HepG2 (cell line): ENCODE data around the gene TMEM198. TPM values are rescaled to one million over a fixed set of nuclear protein-coding genes. Genes with fewer than 3 reads are reported as not detected.

Experiments
- ATAD3A ChIP-seq: sonication (generic); formaldehyde crosslinking; IDR thresholded peaks from 2 replicates; pipeline ENCODE4 v1.4.0; 2020; ENCODE audit warnings: missing genetic modification reagents
- CBFB ChIP-seq: sonication (generic); formaldehyde crosslinking; IDR thresholded peaks from 2 replicates; pipeline ENCODE4 v1.4.0; 2020; ENCODE audit warnings: missing genetic modification reagents
- CREB3 ChIP-seq: sonication (generic); formaldehyde crosslinking; IDR thresholded peaks from 2 replicates; pipeline ENCODE4 v1.5.0; 2020; ENCODE audit warnings: missing genetic modification reagents
- FOXC1 ChIP-seq: sonication (generic); formaldehyde crosslinking; IDR thresholded peaks from 2 replicates; pipeline ENCODE4 v1.8.0; 2022; ENCODE audit warnings: mild to moderate bottlenecking, missing genetic modification reagents, borderline replicate concordance
- FOXP1 ChIP-seq, 2 experiments: fragments of 450-650 bp in 1 of 2; IDR thresholded peaks; 2 replicates each; pipeline ENCODE4 v1.6.1; 2017 to 2018; ENCODE audit warnings: antibody characterized with exemption in 1 of 2
- HNRNPL ChIP-seq: fragments of 200-400 bp; formaldehyde crosslinking; IDR thresholded peaks from 2 replicates; pipeline ENCODE4 v1.6.1; 2017; ENCODE audit warnings: mild to moderate bottlenecking, low read depth, low read length
- KLF11 ChIP-seq: IDR thresholded peaks from 2 replicates; pipeline ENCODE4 v1.6.1; 2016; ENCODE audit warnings: missing compliant biosample characterization
- KLF6 ChIP-seq: IDR thresholded peaks from 2 replicates; pipeline ENCODE4 v1.8.0; 2016; ENCODE audit warnings: missing biosample characterization, missing genetic modification reagents
- MEIS1 ChIP-seq: sonication (generic); formaldehyde crosslinking; IDR thresholded peaks from 2 replicates; pipeline ENCODE4 v1.9.0; 2021; ENCODE audit warnings: mild to moderate bottlenecking, missing genetic modification reagents, moderate library complexity, borderline replicate concordance
- MTF2 ChIP-seq: sonication (generic); formaldehyde crosslinking; IDR thresholded peaks from 2 replicates; pipeline ENCODE4 v1.5.0; 2020; ENCODE audit warnings: missing genetic modification reagents, borderline replicate concordance
- PRMT3 ChIP-seq: sonication (generic); formaldehyde crosslinking; IDR thresholded peaks from 2 replicates; pipeline ENCODE4 v1.8.1; 2022; ENCODE audit warnings: low read depth, mild to moderate bottlenecking, moderate library complexity, missing genetic modification reagents, borderline replicate concordance
- RNF219 ChIP-seq: sonication (generic); formaldehyde crosslinking; IDR thresholded peaks from 2 replicates; pipeline ENCODE4 v1.5.0; 2020; ENCODE audit warnings: mild to moderate bottlenecking, missing genetic modification reagents
- RXRB ChIP-seq: IDR thresholded peaks from 2 replicates; pipeline ENCODE4 v1.6.1; 2016; ENCODE audit warnings: borderline replicate concordance, missing genetic modification reagents, missing compliant biosample characterization
- SMAD3 ChIP-seq: sonication (generic); formaldehyde crosslinking; IDR thresholded peaks from 2 replicates; pipeline ENCODE4 v1.4.0; 2020; ENCODE audit warnings: missing genetic modification reagents
- SP2 ChIP-seq: sonication (generic); formaldehyde crosslinking; IDR thresholded peaks from 2 replicates; pipeline ENCODE4 v1.5.1; 2020; ENCODE audit warnings: mild to moderate bottlenecking, missing genetic modification reagents
- THAP11 ChIP-seq: IDR thresholded peaks from 2 replicates; pipeline ENCODE4 v1.6.1; 2016; ENCODE audit warnings: missing biosample characterization, missing genetic modification reagents
- ZNF121 ChIP-seq: sonication (generic); formaldehyde crosslinking; IDR thresholded peaks from 2 replicates; pipeline ENCODE4 v1.5.0; 2020; ENCODE audit warnings: mild to moderate bottlenecking, missing genetic modification reagents
- ZNF451 ChIP-seq: sonication (generic); formaldehyde crosslinking; IDR thresholded peaks from 2 replicates; pipeline ENCODE4 v1.5.0; 2020; ENCODE audit warnings: mild to moderate bottlenecking, missing genetic modification reagents
- ZSCAN12 ChIP-seq: sonication (generic); formaldehyde crosslinking; IDR thresholded peaks from 2 replicates; pipeline ENCODE4 v1.9.0; 2021; ENCODE audit warnings: mild to moderate bottlenecking, missing genetic modification reagents
- ZSCAN9 ChIP-seq: IDR thresholded peaks from 2 replicates; pipeline ENCODE4 v1.6.1; 2016; ENCODE audit warnings: borderline replicate concordance
- polyA plus RNA-seq, 8 experiments: library from polyadenylated mRNA; depleted of rRNA in 3 of 8; stranded (reverse) in 7 of 8; unstranded in 1 of 8; fragments of >200 nt; fragmentation: Illumina TruSeq in 4 of 8; extraction: Trizol in 4 of 8; gene quantifications; 2 replicates each; pipeline versions ENCODE4 v1.2.1 to v1.2.3, GENCODE V29; 2011 to 2016; ENCODE audit warnings: low read depth in 4 of 8, missing spikeins in 1 of 8, mixed read lengths in 1 of 8; ENCODE audit not compliant: insufficient read depth in 1 of 8
- total RNA-seq, 5 experiments: library from RNA; depleted of rRNA; stranded (reverse); fragments of >200 nt; fragmentation: Illumina TruSeq; extraction: Trizol; gene quantifications; 2 replicates each; pipeline ENCODE4 v1.2.3, GENCODE V29; 2016; ENCODE audit warnings: low read depth in 1 of 5
- TF ChIP-seq, protein P1 (sequence below): sonication (generic); formaldehyde crosslinking; conservative IDR thresholded peaks from 2 replicates; pipeline ENCODE4 v1.4.0; 2020; ENCODE audit warnings: missing genetic modification reagents
- TF ChIP-seq, protein P2 (sequence below): sonication (generic); formaldehyde crosslinking; conservative IDR thresholded peaks from 2 replicates; pipeline ENCODE4 v1.8.0; 2022; ENCODE audit warnings: mild to moderate bottlenecking, moderate library complexity, missing genetic modification reagents
- TF ChIP-seq, protein P3 (sequence below): sonication (generic); formaldehyde crosslinking; IDR thresholded peaks from 2 replicates; pipeline ENCODE4 v1.4.0; 2020; ENCODE audit warnings: mild to moderate bottlenecking, missing genetic modification reagents

Gene TMEM198
- total and polyA plus RNA-seq, 2 of the 13 experiments (the other 11 are each of a cell fraction or from before 2014, with no cell fraction given), result 17.3 to 23.5 TPM

GRCh38 chr2:219497495-219498279, 46.1 kb upstream of the TMEM198 start (continued):
- TF ChIP-seq THAP11 (CRISPR knock-in tag) (no peak), ZNF121 (no peak), ZNF451 (CRISPR knock-in tag) (peak; percentile 84; the same call in 1 of the 2 replicates), RNF219 (no peak), CBFB (no peak), SP2 (peak; percentile 60), MTF2 (no peak; the same call in 1 of the 2 replicates), RXRB (CRISPR knock-in tag) (peak; percentile 0; the same call in 1 of the 2 replicates), KLF11 (CRISPR knock-in tag) (0 out of 2 replicates have a peak, but pooled peaks have one; percentile 37), ZSCAN12 (CRISPR knock-in tag) (no peak), ATAD3A (peak; percentile 51; the same call in 1 of the 2 replicates), FOXP1 (IDR thresholded peaks at IDR 0.05) (no peak), FOXP1 (CRISPR knock-in tag; IDR thresholded peaks at IDR 0.05) (no peak), MEIS1 (CRISPR knock-in tag) (no peak; the same call in 1 of the 2 replicates), PRMT3 (CRISPR knock-in tag) (peak; percentile 73; the same call in 1 of the 2 replicates), KLF6 (peak; percentile 82), SMAD3 (no peak; the same call in 1 of the 2 replicates), ZSCAN9 (CRISPR knock-in tag) (0 out of 2 replicates have a peak, but pooled peaks have one; percentile 56), FOXC1 (CRISPR knock-in tag) (no peak; the same call in 1 of the 2 replicates), CREB3 (no peak; the same call in 1 of the 2 replicates), HNRNPL (0 out of 2 replicates have a peak, but pooled peaks have one; percentile 37)
- TF ChIP-seq, protein P1, sequence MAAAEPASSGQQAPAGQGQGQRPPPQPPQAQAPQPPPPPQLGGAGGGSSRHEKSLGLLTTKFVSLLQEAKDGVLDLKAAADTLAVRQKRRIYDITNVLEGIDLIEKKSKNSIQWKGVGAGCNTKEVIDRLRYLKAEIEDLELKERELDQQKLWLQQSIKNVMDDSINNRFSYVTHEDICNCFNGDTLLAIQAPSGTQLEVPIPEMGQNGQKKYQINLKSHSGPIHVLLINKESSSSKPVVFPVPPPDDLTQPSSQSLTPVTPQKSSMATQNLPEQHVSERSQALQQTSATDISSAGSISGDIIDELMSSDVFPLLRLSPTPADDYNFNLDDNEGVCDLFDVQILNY (CRISPR knock-in tag), result peak; percentile 42; the same call in 1 of the 2 replicates
- TF ChIP-seq, protein P2, sequence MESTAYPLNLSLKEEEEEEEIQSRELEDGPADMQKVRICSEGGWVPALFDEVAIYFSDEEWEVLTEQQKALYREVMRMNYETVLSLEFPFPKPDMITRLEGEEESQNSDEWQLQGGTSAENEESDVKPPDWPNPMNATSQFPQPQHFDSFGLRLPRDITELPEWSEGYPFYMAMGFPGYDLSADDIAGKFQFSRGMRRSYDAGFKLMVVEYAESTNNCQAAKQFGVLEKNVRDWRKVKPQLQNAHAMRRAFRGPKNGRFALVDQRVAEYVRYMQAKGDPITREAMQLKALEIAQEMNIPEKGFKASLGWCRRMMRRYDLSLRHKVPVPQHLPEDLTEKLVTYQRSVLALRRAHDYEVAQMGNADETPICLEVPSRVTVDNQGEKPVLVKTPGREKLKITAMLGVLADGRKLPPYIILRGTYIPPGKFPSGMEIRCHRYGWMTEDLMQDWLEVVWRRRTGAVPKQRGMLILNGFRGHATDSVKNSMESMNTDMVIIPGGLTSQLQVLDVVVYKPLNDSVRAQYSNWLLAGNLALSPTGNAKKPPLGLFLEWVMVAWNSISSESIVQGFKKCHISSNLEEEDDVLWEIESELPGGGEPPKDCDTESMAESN (CRISPR knock-in tag), result 0 out of 2 replicates have a peak, but pooled peaks have one; percentile 16
- TF ChIP-seq, protein P3, sequence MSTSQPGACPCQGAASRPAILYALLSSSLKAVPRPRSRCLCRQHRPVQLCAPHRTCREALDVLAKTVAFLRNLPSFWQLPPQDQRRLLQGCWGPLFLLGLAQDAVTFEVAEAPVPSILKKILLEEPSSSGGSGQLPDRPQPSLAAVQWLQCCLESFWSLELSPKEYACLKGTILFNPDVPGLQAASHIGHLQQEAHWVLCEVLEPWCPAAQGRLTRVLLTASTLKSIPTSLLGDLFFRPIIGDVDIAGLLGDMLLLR (CRISPR knock-in tag), result peak; percentile 67; the same call in 1 of the 2 replicates
